GM12873 (cell line): Measurements from ENCODE around the gene ANKHD1.

Experiments
- CTCF ChIP-seq: IDR thresholded peaks from 2 replicates; pipeline ENCODE4 v1.5.1; 2012; ENCODE audit warnings: low read depth, mild to moderate bottlenecking, moderate library complexity, low read length, control low read depth; ENCODE audit not compliant: insufficient read depth; ENCODE audit errors: missing control alignments

Gene ANKHD1

DNA sequence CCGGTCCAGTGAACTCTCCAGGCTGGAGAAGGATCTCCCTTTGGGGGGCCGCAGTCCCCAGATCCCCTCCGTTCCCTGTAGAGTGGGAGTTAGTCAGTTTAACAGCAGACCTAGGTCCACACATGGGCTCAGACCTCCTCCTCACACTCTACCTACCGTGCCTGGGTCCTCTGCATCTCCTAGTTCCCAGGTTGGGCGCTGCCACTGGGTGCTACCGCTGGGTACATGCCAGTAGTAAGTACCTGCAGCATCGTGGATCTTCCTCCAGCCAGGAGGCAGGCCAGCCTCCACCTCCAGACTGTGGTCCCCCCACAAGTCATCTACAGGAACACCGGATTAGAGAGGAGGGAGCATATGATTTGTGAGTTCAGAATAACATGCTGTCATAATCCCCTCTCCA, 162.0 kb downstream of the ANKHD1 start:
- TF ChIP-seq CTCF: no peak

- no peak for TF ChIP-seq CTCF
Observed at GRCh38 chr5:140564196-140565023, 162.8 kb downstream of the ANKHD1 start, which contains the start of the genes APBB3 and SLC35A4. APBB3 (minus strand) TSS chr5:140564598; CDS start chr5:140564245, 353 bp downstream. SLC35A4 (plus strand) TSS chr5:140564828; CDS start chr5:140567170, 2,342 bp downstream.

DNA sequence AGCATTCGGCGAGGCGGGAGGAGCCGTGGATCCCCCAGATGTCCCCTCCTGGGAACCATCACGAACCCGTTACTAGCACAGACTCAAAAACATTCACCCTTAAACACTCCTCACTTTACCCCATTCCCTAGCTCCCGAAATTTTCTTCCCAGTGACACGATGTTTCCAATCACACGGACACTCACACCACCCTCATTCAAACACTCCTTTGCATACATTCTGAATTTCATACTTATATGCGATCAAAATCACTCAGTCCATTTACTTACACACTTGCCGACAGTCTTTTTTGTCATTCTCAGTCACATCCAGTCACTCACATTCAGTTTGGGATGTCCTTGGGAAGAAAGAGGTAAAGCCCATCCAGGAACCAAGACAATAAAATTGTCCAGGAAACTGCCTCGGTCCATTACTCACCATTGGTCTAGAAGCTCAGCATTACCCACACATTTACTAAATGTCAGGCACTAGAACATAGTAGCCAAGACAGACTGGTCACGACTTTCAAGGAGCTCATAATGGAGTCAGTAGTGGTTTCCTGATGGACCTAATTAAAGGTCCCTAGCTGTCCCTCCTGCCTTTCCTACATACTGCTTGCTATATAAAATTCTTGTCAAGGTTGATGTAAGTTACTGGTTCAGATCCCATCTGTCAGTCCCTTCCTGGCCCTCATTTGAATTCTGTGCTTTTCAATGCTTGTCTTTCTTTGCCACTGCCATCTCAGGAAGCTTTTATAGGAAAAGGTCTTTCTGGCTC, 163.6 kb downstream of the ANKHD1 start:
- no peak for TF ChIP-seq CTCF

- TF ChIP-seq CTCF: no peak
Observed at GRCh38 chr5:140565780-140566095, 164.1 kb downstream of the ANKHD1 start.

DNA sequence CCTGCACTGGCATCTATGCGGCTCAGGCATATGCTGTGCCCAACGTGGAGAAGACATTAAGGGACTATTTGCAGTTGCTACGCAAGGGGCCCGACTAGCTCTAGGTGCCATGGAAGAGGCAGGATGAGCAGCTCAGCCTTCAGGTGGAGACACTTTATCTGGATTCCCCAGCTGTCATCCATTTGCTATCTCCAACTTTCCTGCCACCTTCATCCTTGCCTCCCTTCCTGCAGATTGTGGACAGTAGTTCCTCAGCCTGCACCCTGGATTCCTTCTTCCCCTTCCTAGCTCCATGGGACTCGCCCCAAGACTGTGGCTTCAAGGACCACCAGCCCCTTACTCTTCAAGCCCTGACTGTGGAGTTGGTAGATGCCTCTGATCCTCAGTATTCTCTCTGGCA, 165.0 kb downstream of the ANKHD1 start:
- TF ChIP-seq CTCF: no peak

DNA sequence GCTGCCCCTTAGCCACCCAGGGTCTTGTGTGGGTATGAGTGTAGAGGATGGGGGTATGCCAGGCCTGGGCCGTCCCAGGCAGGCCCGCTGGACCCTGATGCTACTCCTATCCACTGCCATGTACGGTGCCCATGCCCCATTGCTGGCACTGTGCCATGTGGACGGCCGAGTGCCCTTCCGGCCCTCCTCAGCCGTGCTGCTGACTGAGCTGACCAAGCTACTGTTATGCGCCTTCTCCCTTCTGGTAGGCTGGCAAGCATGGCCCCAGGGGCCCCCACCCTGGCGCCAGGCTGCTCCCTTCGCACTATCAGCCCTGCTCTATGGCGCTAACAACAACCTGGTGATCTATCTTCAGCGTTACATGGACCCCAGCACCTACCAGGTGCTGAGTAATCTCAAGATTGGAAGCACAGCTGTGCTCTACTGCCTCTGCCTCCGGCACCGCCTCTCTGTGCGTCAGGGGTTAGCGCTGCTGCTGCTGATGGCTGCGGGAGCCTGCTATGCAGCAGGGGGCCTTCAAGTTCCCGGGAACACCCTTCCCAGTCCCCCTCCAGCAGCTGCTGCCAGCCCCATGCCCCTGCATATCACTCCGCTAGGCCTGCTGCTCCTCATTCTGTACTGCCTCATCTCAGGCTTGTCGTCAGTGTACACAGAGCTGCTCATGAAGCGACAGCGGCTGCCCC, 165.6 kb downstream of the ANKHD1 start:
- no peak for TF ChIP-seq CTCF

- no peak for TF ChIP-seq CTCF
Observed at GRCh38 chr5:140567871-140568270, 166.2 kb downstream of the ANKHD1 start.
